Tibial nerve (tissue), 4 donors: ENCODE results near the gene UBE2L3. TPM values are rescaled to one million over a fixed set of nuclear protein-coding genes. Genes with fewer than 3 reads are reported as not detected.

Source experiments
- DNase-seq, 2 donors: peaks; one replicate each; pipeline ENCODE4 v3.0.0-alpha.2; 2019; ENCODE audit warnings: low spot score in 2 of 2
- H3K27ac ChIP-seq, 4 donors: fragments of 200-600 bp; sonication (generic) in 3 of 4; one replicate each; pipeline ENCODE4 v1.5.1; 2017 to 2019; ENCODE audit warnings: mild to moderate bottlenecking in 1 of 4
- H3K27me3 ChIP-seq, 2 donors: fragments of 200-600 bp; sonication (generic) in 1 of 2; one replicate each; pipeline versions ENCODE4 v1.5.1 to v1.6.0; 2017 to 2019
- H3K36me3 ChIP-seq, 3 donors: fragments of 200-600 bp; sonication (generic); one replicate each; pipeline ENCODE4 v1.5.1; 2018 to 2019
- H3K4me1 ChIP-seq, 4 donors: fragments of 200-600 bp; sonication (generic) in 3 of 4; one replicate each; pipeline ENCODE4 v1.5.1; 2017 to 2019
- H3K4me3 ChIP-seq, 4 donors: fragments of 200-600 bp; sonication (generic) in 3 of 4; one replicate each; pipeline ENCODE4 v1.5.1; 2017 to 2019; ENCODE audit warnings: mild to moderate bottlenecking in 1 of 4, moderate library complexity in 1 of 4
- H3K9me3 ChIP-seq, 4 donors: fragments of 200-600 bp; sonication (generic) in 3 of 4; one replicate each; pipeline ENCODE4 v1.5.1; 2017 to 2019
- EP300 ChIP-seq, 2 donors: sonication (generic); formaldehyde crosslinking; IDR thresholded peaks; one replicate each; pipeline ENCODE4 v1.6.1; 2017; ENCODE audit warnings: antibody characterized with exemption in 2 of 2, mild to moderate bottlenecking in 1 of 2
- POLR2A ChIP-seq, 2 donors: fragments of 450-650 bp; IDR thresholded peaks; one replicate each; pipeline ENCODE4 v1.6.1; 2017; ENCODE audit warnings: antibody characterized with exemption in 2 of 2, mild to moderate bottlenecking in 2 of 2, moderate library complexity in 2 of 2
- WGBS, 2 donors: methylation state at CpG; one replicate each; pipeline ENCODE4 v1.1.5; 2018; 5-methylcytosine and 5-hydroxymethylcytosine counted together
- total RNA-seq, 4 donors: library from RNA; depleted of rRNA; stranded (reverse); fragments of >200 nt; gene quantifications; one replicate each; pipeline ENCODE4 v1.1.0, GENCODE V29; 2016
- TF ChIP-seq, protein P1 (sequence below), 5 experiments: fragments of 200-600 bp in 3 of 5; fragments of 450-650 bp in 2 of 5; sonication (generic) in 3 of 5; IDR thresholded peaks; one replicate each; pipeline ENCODE4 v1.5.1; 2016 to 2019; ENCODE audit warnings: antibody characterized with exemption in 5 of 5, mild to moderate bottlenecking in 3 of 5, moderate library complexity in 2 of 5

The UBE2L3 gene
- total RNA-seq, 4 donors from 2014 or later: 32.0 to 45.0 (median 37.8) TPM

DNA sequence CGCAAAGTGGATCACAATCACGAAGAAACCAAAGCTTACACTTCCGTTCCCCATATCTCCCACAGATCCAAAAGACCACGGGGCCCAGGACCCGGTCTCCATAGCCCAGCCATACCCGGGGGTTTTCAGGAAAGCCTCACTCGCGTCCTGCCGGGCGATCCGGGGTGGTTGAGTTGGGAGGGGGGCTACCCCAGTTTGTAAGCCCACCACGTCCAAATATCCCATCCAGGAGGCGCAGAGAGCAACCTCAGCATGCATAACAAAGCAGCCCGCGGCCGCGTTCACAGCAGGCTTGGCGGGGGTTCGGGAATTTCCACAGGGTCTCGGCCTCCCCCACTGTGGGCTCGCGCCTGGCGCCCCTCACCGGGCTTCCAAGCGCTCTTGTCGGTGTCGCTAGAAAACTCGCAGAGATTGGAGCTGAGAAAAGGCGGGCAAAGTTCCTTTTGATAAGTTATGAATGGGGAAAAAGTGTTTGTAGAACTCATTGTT is 84.1 kb downstream of the UBE2L3 start:
- no peak for DNase-seq
- H3K4me3 ChIP-seq: peak overlapping the region; percentile 41 to 69 (median 54)
- no peak for TF ChIP-seq POLR2A (IDR thresholded peaks at IDR 0.05)
- TF ChIP-seq, protein P1, sequence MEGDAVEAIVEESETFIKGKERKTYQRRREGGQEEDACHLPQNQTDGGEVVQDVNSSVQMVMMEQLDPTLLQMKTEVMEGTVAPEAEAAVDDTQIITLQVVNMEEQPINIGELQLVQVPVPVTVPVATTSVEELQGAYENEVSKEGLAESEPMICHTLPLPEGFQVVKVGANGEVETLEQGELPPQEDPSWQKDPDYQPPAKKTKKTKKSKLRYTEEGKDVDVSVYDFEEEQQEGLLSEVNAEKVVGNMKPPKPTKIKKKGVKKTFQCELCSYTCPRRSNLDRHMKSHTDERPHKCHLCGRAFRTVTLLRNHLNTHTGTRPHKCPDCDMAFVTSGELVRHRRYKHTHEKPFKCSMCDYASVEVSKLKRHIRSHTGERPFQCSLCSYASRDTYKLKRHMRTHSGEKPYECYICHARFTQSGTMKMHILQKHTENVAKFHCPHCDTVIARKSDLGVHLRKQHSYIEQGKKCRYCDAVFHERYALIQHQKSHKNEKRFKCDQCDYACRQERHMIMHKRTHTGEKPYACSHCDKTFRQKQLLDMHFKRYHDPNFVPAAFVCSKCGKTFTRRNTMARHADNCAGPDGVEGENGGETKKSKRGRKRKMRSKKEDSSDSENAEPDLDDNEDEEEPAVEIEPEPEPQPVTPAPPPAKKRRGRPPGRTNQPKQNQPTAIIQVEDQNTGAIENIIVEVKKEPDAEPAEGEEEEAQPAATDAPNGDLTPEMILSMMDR (IDR thresholded peaks at IDR 0.05): no peak
- no peak for TF ChIP-seq EP300 (IDR thresholded peaks at IDR 0.05)
- H3K27me3 ChIP-seq: no peaks in the 10 kb centered on the region
- H3K36me3 ChIP-seq: peaks cover 0 to 17% (median 0%) of the 10 kb centered on the region in 3 donors
- H3K9me3 ChIP-seq: no peaks in the 10 kb centered on the region
- WGBS, 2 donors: 0% methylated on average over 14 to 29 of the region's 29 CpGs
- H3K27ac ChIP-seq: no peak overlapping the region
- H3K4me1 ChIP-seq: peaks cover 0 to 25% (median 11%) of the 10 kb centered on the region in 4 donors

DNA sequence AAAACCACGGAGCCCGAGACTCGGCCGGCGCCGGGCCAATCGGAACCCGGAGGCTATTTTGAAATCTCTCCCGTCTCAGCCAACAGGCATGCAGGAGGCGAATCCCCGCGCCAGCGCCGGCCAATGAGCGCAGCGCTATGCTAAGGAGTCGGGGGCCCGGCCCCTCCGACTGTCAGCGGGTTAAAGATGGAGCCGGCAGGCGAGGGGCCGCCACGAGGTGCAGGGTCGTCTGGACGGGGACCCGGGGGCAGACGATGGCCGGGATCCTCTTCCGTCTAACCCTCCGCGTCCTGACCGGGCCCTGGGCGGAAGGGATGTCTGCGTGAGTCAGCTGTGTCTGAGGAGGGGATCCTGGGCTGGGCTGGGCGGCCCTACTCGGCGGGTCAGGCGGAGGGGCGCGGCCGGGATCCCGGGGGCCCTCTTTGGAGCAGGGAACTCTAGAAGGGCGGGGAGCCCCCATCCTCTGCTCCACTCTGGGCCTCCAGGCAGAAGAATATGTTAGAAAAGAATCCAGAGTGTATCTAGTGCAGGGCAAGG is 84.6 kb downstream of the UBE2L3 start:
- DNase-seq: peak; percentile 78 to 87
- TF ChIP-seq, protein P1 (IDR thresholded peaks at IDR 0.05): no peak
- TF ChIP-seq POLR2A (IDR thresholded peaks at IDR 0.05): no peak
- no peak for TF ChIP-seq EP300 (IDR thresholded peaks at IDR 0.05)
- 0% methylated on average over 41 to 44 of the region's 44 CpGs for WGBS, 2 donors
- Histone ChIP-seq H3K4me3 (peak overlapping the region; percentile 41 to 69 (median 54)), H3K27ac (peak overlapping the region in 1 of 4 donors; percentile 4), H3K27me3 (peaks cover 0 to 4% of the 10 kb centered on the region in 2 donors), H3K36me3 (peaks cover 0 to 17% (median 0%) of the 10 kb centered on the region in 3 donors), H3K9me3 (no peaks in the 10 kb centered on the region), H3K4me1 (peaks cover 0 to 22% (median 11%) of the 10 kb centered on the region in 4 donors)

DNA sequence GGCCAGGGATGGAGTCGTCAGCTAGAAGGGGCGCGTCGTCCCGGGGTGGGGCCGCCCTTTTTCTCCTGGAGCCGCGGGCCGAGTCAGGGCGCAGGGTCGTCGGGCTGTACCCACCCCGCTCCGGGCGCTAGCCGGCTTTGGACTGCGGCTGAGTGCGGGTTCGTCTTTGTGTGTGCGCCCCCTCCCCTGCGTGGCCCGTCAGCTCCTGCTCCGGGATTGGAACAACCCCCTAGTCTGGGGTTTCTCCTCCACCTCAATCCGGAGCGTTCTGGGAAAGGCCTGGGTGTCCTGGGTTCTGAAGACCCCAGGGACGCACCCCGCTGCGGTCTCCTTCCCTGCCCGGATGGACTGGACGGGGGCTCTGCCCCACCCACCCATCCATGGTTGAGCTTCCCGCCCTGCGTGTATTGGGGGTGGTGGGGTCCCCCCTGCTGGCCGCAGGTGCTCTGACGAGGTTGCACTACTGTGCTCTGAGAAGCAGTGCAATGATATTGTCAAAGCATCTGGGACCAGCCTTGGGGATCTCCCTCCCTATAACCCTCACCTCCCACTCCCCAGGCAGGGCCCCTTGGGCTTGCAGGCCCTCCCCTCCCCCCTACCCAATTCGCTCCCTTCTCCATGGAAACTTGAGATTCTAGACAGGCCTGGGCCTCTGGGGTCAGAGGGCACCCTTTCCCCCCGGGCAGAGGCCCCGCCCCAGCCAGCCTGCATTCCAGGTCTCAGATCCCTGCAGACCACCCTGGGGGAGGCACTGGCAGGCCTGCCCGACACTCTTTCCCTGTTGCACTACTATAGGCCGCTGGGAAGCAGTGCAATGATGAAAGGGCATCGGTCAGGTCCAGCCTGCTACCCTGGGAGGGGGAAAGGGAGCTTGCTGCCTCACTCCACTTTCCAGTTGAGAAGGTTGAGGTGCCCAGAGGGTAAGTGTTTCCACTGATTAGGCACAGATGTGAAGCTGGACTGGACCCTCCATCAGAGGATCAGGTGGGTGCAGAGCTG is 85.3 kb downstream of the UBE2L3 start:
- Histone ChIP-seq H3K4me1 (peaks cover 0 to 30% (median 14%) of the 10 kb centered on the region in 4 donors), H3K27ac (no peak overlapping the region), H3K36me3 (peaks cover 0 to 12% (median 0%) of the 10 kb centered on the region in 3 donors), H3K9me3 (no peaks in the 10 kb centered on the region), H3K27me3 (peaks cover 0 to 12% of the 10 kb centered on the region in 2 donors), H3K4me3 (peak overlapping the region; percentile 41 to 69 (median 54))
- 12 to 21% methylated on average over 17 to 35 of the region's 40 CpGs for WGBS, 2 donors
- TF ChIP-seq, protein P1 (IDR thresholded peaks at IDR 0.05): no peak
- DNase-seq: no peak

DNA sequence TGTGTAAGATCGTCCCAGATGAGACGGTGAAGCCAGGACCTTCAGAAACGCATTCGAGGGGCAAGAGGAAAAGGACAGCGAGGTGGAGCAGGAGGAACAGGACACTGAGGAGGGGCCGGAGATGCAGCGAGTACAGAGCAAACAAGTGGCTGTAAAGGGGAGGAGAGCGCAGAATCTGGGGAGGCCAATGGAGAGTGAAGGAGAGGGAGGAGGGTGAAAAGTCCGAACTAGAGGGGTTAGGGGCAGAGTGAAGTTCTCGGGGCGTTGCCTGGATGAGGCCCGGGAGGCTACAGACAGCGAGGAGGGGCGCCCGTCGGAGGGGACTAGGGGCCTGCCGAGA is 89.5 kb downstream of the UBE2L3 start:
- Histone ChIP-seq H3K4me1 (peaks cover 0 to 24% (median 5%) of the 10 kb centered on the region in 4 donors), H3K36me3 (no peaks in the 10 kb centered on the region), H3K4me3 (peak overlapping the region in 1 of 4 donors; percentile 64), H3K9me3 (no peaks in the 10 kb centered on the region), H3K27ac (no peak overlapping the region), H3K27me3 (peaks cover 0 to 18% of the 10 kb centered on the region in 2 donors)
- 27 to 28% methylated on average over 17 of the region's 17 CpGs for WGBS, 2 donors
- TF ChIP-seq, protein P1 (IDR thresholded peaks at IDR 0.05): no peak
- TF ChIP-seq POLR2A (IDR thresholded peaks at IDR 0.05) (no peak), EP300 (IDR thresholded peaks at IDR 0.05) (no peak)
- no peak for DNase-seq
